HEK293 (cell line): Measurements from ENCODE around the gene ASIC1.

ENCODE experiments used
- ZNF792 ChIP-seq: fragments of 450-650 bp; formaldehyde crosslinking; IDR thresholded peaks from 2 replicates; pipeline ENCODE4 v1.5.1; 2016; ENCODE audit warnings: missing biosample characterization, missing genetic modification characterization
- TF ChIP-seq, protein P1 (sequence below): fragments of 450-650 bp; formaldehyde crosslinking; IDR thresholded peaks from 2 replicates; pipeline ENCODE4 v1.5.1; 2016; ENCODE audit warnings: missing biosample characterization, missing genetic modification characterization

DNA sequence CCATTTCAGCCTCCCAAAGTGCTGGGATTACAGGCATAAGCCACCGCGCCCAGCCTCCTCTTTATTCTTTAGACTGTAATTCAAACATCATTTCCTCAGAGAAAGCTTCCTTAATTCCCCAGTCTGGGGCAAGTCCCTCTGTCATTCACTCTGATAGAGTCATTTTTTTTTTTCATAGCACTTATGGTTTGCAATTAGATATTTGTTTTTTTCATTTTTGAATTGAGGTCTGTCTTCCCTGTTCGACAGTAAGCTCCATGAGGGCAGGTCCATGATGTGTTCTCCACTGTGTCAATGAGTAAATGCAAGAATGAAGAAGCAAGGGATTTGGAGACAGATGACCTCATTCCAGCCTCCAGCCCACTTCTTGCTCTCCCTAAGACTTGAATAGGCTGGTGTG is 12.1 kb downstream of the ASIC1 start:
- no peak for TF ChIP-seq ZNF792 (tag by site-specific recombination)
- TF ChIP-seq, protein P1, sequence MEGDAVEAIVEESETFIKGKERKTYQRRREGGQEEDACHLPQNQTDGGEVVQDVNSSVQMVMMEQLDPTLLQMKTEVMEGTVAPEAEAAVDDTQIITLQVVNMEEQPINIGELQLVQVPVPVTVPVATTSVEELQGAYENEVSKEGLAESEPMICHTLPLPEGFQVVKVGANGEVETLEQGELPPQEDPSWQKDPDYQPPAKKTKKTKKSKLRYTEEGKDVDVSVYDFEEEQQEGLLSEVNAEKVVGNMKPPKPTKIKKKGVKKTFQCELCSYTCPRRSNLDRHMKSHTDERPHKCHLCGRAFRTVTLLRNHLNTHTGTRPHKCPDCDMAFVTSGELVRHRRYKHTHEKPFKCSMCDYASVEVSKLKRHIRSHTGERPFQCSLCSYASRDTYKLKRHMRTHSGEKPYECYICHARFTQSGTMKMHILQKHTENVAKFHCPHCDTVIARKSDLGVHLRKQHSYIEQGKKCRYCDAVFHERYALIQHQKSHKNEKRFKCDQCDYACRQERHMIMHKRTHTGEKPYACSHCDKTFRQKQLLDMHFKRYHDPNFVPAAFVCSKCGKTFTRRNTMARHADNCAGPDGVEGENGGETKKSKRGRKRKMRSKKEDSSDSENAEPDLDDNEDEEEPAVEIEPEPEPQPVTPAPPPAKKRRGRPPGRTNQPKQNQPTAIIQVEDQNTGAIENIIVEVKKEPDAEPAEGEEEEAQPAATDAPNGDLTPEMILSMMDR (tag by site-specific recombination): no peak
